HG03135 (cell line): ENCODE results near the gene B3GAT2.

Experiments
- ATAC-seq: cut with Tn5 transposase; IDR thresholded peaks from one replicate; pipeline ENCODE4 v1.9.1; 2021; ENCODE audit warnings: mild to moderate bottlenecking, moderate library complexity; ENCODE audit not compliant: unreplicated experiment

The B3GAT2 gene

DNA sequence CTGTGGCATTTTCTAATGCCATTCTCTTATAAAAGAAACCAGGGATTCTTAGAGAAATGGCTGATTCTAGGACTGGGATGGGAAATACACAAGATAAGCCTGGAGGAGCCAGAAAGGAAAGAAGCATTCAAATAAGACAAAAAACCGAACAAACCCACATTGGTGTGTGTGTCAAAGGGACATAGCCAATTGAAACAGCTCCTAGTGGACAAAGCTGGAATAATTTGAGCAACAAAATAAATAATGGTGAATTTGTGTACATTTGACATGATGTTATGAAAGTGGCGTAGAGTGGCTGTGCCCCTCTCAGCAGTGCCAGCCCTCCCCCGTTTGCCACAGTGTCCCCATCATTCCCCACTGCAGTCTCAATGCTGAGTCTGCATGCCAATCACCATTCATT, 55.5 kb downstream of the B3GAT2 start:
- no peak for ATAC-seq

DNA sequence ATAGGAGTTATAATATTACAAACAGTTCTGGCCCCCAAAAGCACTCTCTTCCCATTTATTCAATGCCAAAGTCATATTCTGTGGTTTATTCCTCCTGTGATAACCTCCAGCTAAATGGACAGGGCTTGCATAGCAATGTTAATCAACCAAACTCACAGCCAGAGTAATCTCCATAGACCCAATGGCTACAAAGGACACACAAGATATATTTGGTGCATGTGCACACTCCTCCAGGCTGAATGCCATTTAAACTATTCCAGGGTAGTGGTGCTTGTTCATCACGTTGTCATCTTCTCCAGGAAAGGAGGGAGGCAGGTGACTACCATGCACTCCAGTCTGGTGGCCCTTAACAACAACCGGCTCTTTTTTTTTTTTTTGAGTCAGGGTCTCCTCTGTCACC, 56.8 kb downstream of the B3GAT2 start:
- ATAC-seq, result no peak

DNA sequence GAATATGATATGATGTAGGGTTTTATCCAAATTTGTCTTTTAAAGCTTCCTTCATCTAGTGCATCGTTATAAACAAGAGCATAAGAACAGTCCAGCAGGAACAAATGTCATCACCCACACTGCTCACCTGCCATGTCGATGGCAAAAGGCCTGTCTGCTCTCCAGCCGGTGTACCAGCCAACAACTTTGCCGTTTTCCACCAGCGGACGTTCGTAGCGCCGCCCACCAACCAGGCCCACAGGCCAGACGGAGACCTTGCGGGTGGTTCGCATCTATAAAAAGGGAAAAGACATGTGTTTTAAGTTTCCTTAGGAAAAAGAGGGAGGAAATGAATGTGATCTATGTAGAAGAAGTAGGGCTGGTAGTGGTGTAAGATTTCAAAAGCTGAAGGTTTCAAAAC, 62.9 kb downstream of the B3GAT2 start:
- ATAC-seq, result no peak

DNA sequence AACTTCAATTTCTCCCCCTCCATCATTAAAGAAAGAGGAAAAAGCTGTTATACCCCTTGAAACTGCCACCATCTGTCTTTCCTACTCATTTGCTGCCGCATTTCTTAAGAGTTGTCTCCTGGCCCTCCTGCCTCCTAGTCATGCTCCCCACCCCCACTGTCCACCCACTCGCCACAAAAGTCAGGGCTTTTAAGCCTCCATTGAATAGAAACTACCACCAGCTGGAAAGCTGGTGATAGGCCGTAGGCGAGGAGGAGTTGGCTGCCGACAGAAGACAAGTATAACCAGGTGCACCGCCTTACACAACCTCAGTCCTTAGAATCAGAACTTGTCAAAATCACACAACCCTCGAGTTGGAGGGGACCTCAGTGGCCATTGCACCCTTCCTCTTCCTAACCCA, 67.6 kb downstream of the B3GAT2 start:
- ATAC-seq, result no peak

DNA sequence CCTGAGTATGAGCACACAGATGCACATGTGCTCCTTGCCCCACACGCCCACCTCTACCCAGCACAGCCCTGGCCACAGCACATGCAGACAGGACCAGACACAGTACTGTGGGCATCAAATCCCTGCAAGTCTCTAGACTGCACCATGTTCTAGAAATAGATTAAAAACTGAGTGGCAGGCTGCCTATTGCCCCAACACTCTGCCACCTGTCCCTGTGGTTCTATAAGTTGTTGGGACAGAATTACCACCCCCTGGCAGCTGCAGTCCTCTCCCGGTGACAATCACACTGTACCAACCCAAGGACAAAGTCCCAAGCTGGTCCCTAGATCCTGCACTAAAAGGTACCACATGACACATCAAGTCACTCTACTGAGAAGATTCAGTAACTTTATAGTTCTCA, 70.2 kb downstream of the B3GAT2 start:
- no peak for ATAC-seq

DNA sequence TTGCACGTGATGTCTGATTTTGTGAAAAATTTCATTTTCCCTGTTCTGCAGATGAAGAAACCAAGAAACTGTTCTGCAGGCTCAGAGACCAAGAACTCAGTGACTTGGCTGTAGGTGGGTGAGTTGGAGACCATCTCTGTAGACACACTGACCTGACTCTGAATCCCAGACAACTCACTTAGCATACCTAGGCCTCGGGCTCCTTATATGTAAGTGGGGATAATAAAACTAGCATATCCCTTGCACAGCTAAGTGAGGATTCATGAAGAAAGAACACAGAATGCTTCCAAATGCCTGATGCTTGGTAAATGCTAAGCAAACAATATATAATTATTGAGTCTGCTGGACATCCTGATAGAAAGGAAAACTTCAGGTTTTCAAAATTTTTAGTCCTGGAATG, 70.8 kb downstream of the B3GAT2 start:
- no peak for ATAC-seq

DNA sequence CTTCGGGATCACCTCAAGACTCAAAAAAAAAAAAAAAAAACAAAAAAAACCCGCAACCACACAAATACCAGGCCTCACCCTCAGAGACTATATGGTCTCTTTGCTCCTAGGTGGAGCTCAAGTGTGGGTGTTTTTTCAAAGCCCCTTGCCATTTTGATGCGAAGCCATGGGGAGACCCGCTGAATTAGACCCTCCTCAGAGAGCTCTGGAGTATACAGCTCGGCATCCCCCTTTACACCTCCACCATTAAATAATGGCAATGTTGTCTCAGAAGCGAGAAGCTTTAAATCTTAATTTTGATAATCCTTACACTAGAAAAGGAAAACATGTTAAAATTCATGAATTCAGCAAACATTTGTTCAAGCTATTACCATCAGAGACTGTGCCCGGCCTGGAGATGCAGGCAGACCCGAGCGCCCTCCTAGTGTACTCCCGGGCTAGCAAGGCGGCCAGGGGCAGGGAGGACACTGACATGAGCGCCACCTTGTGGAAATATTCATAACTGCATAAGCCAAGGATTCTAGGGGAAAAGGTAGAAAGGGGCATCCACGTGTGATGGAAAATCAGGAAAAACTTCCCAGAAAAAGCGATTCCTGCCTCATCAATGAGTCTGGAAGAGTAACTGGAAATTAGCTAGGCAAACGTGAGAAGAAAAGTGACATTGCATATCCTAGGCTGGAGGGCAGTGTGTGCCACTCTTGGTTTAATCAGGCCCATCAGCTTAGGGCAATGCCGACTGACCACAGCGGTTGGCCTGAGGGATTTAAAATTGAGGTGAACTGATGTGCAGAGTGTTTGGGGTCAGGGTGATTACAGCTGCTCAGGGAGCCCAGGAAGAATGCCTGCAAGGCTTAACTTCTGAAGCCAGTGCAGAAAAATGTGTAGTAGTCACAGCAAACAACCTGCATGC, 72.5 kb downstream of the B3GAT2 start:
- ATAC-seq, result peak; percentile 63

DNA sequence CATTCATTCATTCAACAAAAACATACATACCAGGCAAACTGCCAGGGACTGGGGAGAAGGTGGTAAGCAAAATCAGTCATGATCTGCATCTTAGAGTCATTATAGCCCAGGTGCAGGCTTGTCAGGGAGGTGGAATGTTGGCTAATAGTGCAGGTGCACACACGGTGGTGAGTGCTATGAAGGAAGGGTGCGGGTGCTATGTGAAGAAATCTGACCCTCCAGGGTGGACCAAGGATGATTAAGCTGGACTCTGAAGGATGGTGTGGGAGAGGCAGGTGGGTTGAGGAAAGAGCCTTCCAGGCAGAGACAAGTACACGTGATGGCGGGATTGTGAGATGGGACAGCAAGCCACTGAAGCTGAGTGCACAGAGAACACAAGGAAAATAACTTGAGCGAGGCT, 77.4 kb downstream of the B3GAT2 start:
- ATAC-seq, result no peak

DNA sequence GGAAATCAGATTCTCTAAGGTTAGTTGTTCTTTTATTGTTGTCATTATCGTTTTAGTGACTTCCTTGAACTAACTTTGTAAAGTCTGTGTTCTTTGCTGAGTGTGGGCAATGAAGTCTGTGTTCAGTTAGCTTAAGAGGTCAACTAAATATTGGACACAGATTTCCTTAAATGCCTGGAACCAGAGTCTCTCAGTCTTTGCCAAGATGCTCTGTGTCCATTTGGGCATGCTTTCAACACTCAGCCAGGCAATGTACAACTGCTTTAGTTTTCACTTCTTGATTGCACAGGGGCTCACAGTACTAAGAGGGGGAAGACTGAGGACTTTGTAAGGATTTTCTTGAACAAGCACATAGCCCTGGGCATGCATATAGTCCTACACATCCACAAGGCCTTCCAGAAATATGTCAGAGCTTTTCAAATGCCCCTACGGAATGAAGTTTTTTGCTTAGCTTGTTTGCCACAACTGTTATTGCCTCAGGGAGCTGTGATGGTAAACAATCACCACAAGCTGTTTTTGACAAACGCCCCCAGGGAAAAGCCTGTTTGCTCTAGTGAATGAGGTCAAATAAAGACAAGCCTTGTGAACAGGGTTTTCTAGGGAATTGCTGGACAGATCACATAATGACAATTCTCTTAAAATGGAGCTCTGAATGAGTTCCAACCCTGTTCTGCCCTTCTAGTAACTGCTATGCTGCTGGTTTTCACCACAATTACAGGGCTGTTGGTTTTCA, 82.5 kb downstream of the B3GAT2 start:
- no peak for ATAC-seq

DNA sequence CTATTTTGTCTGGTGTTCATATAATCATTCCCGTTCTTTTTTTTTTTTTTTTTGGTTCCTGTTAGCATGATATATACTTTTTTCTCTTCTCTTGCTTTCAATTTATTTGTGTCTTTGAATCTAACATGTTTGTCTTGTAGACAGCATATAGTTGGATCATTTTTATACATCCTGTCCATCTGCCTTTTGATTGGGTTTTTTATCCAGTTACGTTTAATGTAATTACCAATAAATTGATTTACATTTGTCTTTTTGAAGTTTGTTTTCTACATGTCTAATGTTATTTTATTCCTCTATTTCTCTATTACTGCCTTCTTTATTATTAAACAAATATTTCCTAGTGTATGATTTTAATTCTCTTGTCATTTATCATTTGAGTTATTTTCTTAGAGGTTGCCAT, 84.4 kb downstream of the B3GAT2 start:
- no peak for ATAC-seq

DNA sequence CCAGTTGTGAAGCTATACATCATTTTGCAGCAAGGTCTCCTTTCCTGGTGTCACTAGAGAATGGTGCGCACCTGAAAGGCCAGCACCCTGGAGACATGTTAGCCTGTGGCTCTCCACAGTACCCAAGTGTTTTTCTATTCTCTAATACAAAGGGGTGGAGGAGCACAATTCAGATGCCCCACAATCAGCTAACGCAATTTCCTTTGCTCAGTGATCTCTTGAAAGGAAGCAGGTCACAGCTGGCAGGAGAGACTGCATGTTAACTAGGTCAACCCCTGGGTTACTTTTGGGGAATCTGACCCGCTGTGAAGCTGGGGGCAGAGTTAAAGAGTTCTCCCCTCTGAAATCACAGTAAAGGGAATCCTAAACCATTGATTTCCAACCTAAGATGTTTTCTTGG, 92.5 kb downstream of the B3GAT2 start:
- no peak for ATAC-seq

DNA sequence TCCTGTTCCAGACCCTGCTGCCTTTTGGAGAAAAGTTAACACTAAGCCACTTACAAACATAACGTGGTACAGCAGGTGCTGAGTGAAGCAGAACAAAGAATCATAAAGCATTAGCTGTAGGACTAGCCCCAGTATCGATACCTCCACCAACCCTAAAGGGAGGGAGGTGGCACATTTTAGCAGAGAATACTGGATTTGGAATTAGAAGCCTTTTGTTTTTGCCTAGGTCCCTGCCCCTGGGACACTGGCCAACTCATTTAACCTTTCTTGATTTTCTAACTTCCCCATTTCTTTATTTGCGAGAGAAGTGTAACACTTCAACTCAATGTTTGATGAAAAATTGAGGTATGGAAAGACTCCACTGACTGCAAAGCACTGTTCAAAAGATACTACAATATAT, 93.5 kb downstream of the B3GAT2 start:
- ATAC-seq, result no peak

DNA sequence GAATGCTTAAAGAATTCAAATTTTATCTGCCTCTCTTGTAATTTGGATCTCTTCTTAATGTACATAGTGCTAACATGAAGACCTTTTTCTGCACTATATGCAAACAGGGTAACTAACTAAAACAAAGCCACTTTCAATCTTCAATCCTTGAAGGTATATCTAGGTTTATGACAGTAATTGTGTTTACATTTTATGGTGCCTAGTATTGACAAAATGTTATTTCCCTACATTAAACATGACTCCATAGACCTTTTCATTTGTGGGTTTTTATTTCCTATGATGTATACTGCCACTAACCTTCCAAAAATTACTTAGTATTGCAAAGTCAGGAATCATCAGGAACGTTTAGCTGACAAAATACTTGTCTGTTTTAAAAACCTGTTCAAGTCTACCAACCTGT, 95.9 kb downstream of the B3GAT2 start:
- ATAC-seq, result no peak

DNA sequence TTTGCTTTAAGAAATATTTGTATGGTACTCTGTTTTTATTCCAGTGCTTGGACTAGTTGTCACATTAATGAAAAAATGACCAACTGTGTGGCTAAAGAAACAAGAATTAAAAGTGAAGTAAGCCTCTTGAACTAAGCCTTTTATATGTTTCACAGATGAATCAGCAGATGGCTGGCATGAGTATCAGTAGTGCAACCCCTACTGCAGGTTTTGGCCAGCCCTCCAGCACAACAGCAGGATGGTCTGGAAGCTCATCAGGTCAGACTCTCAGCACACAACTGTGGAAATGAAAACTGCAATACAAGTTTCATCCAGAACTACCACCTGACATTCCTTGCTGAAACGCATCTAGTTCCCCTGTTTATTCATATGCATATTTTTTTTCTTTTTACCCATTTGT, 96.8 kb downstream of the B3GAT2 start:
- no peak for ATAC-seq

DNA sequence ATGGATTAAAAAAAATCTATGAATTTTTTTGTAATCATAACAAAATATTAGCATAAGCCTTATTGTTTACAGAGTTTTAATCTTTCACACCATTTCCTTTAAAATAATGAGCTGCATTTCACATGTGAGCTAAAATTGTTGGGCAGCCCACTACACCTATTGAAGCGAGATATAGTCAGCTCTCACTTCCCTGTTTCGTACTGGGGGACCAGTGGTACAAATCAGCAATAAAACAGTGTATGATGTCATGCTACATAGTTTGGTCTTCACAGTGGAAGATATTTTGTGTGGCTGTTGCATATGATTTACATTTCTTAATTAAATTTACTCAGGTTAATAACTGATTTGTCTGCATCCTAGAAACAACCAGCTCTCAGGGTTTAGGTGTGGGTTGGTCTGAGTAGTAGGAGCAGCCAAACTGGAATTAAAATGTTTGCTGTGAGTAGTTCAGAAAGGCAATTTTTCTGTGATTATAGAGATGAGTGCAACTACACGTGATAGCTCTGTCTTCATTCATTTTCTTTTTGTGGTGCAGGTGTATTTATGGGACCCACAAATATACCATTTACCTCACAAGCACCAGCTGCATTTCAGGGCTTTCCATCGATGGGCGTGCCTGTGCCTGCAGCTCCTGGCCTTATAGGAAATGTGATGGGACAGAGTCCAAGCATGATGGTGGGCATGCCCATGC, 99.3 kb downstream of the B3GAT2 start:
- ATAC-seq, result peak; percentile 100

DNA sequence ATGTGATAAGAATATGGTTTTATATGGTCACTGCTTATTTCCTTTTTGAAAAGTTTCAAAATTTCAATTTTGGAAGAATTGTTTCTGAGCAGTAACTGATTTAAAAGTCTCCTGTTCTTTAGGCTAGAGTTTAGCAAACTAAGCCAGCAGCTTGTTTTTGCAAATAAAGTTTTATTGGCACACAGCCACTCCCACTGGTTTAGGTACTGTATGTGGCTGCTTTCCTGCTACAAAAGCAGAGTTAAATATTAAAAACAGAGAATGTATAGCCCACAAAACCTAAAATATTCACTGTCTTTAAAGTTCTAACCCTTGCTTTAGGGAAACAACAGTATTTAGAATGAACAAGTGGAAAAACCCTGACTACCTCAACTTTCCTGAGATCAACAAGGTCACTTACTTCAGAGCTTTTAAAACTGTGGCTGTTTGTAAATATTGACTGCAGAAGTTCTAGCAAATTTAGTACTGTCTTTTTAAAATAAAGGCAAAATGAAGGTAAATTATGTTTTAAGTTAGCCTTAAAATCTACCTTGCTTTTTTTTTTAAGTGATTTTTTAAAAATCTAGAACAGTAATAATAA, 104.1 kb downstream of the B3GAT2 start:
- ATAC-seq, result no peak

DNA sequence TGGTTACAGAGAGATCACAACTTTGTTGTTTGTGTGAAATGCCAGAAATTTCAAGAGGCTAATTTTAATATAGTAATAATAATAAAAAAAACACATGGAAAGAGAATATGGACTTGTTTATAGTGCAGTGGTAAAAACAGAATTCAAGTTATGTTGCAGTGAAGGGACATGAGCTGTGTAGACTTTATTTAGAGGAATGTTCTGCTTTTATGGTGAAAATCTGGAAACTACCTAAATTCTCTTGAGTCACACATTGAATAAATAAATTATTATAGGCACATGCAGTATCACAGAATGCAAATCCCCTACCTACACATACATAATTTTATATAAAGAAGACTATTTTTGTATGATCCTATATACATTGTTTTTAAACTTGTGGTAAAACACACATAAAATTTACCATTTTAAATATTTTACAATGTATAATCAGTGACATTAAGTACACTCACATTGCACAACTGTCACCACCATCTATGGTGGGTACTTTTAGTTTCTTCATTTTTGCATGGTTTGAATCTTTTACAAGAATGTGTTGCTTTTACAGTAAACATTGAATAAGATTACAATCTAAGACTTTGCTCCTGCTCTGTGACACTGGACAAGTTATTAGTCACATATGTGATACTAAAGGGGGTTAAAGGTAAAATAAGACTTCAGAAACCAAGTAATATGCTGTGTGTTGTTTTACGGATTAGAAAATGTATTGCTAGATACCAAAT, 107.4 kb downstream of the B3GAT2 start:
- ATAC-seq, result no peak

DNA sequence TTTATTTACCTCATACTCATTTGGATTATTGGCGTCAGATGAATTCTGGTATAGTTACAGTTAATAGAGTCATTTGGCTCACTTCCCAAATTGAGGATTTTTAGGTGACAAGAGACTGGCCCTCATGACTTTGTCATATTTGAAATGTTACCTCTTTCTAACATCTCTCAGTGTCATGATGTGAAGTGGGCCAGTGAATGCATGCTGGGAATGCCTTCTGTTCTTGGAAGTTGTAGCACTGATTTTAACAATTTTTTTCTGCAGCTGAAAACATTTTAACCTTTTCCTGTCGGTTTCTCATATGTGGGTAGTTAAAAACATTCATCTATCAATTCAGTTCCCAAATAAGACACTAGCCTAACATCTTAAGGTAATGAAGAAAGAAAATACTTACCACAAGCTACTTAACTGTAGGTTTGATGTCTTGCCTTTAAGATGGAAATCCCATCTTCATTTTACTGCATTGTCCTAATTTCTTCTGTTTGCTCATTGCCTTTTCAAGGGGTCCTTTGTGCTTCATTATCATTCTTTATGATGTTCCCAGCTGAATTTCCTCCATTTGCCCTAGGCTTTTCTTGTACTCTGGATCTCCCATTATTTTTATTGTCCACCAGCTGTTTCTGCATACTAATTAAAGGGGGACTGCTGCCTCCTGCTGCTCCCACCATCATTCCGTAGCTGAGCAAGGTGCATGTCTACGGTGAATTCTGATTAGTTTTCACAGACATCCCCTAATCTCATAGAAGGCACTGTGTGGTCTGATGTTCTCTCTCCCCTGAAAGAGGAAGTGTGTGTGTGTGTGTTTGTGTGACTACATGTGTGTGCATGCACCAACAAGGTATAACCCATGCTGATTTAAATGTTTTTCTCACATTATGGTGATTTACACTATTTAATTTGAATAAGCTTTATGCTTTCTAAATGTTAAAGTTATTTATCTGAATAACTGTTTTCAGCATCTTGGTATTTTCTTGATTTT, 109.5 kb downstream of the B3GAT2 start:
- ATAC-seq, result no peak

DNA sequence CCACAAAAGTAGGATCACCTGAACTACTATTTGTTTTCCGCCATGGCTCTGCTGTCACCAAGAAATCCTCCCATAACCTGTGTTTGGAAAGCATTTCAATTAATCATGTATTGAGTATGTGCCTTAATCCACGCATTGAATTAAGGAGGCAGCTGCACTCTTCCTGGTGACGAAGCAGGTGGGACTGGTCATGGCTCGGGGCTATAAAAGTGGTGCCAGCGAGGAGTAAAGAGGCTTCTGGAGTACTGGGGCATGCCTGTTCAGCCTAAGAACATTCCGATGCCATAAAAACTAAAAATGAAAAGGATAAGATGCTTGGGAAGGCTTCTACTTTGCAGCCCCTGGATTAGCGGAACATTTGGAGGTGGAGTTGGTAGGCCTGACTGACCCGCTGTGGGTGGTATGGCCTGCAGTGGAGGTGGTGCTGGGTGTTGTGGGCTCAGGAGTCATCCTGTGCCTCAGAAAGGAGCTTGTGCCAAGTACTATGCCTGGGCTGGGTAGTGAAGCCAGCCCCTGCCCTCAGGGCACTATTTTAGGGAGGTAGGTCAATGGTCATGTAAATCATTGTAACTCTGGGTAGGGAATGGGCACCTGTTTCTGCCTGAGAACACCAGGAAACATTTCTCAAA, 110.5 kb downstream of the B3GAT2 start:
- no peak for ATAC-seq
